A549 (cell line): ENCODE results near the gene RAPGEF2.

Source experiments
- CBX2 ChIP-seq: fragments of 200-600 bp; sonication (generic); IDR thresholded peaks from 2 replicates; pipeline ENCODE4 v1.6.1; 2016; ENCODE audit warnings: low read depth, mild to moderate bottlenecking, borderline replicate concordance
- CBX8 ChIP-seq: fragments of 200-600 bp; sonication (generic); IDR thresholded peaks from 2 replicates; pipeline ENCODE4 v1.6.1; 2016
- CTCF ChIP-seq: fragments of >200 bp; sonication (Bioruptor Twin); formaldehyde crosslinking; IDR thresholded peaks from 3 replicates; pipeline ENCODE4 v1.5.1; 2016
- EHMT2 ChIP-seq: fragments of 200-600 bp; sonication (generic); IDR thresholded peaks from 2 replicates; pipeline ENCODE4 v1.6.1; 2016; ENCODE audit warnings: antibody characterized with exemption, low read depth, mild to moderate bottlenecking, moderate library complexity
- EP300 ChIP-seq, 2 experiments: fragments of >200 bp; sonication (Bioruptor Twin); formaldehyde crosslinking; IDR thresholded peaks; 2 replicates in 1 of 2; 3 replicates in 1 of 2; pipeline ENCODE4 v1.6.1; 2016 to 2017
- ESRRA ChIP-seq: fragments of 150-350 bp; IDR thresholded peaks from 2 replicates; pipeline ENCODE4 v1.6.1; 2014; ENCODE audit warnings: mild to moderate bottlenecking, low read length, borderline replicate concordance
- FOSL2 ChIP-seq, 2 experiments: fragments of 450-650 bp in 1 of 2; fragments of >200 bp in 1 of 2; sonication (Bioruptor Twin) in 1 of 2; formaldehyde crosslinking; IDR thresholded peaks; 2 replicates each; pipeline versions ENCODE4 v1.5.0 to v1.6.1; 2016 to 2020; ENCODE audit warnings: mild to moderate bottlenecking in 1 of 2, moderate library complexity in 1 of 2
- MAX ChIP-seq: IDR thresholded peaks from 2 replicates; pipeline ENCODE4 v1.6.1; 2012
- MYC ChIP-seq: IDR thresholded peaks from 2 replicates; pipeline ENCODE4 v1.6.1; 2012; ENCODE audit warnings: mild to moderate bottlenecking, inconsistent platforms, low read length, improper control_type of control experiment, borderline replicate concordance
- POLR2A ChIP-seq: IDR thresholded peaks from 2 replicates; pipeline ENCODE4 v1.6.1; 2012; ENCODE audit warnings: mild to moderate bottlenecking, low read length
- RAD21 ChIP-seq, 2 experiments: fragments of >200 bp in 1 of 2; sonication (Bioruptor Twin) in 1 of 2; formaldehyde crosslinking in 1 of 2; IDR thresholded peaks in 1 of 2; conservative IDR thresholded peaks in 1 of 2; 2 replicates in 1 of 2; 3 replicates in 1 of 2; pipeline ENCODE4 v1.6.1; 2012 to 2018; ENCODE audit warnings: inconsistent platforms in 1 of 2
- RCOR1 ChIP-seq: fragments of 150-350 bp; IDR thresholded peaks from 2 replicates; pipeline ENCODE4 v1.6.1; 2014; ENCODE audit warnings: antibody characterized with exemption, low read length, low read depth

- no peak for TF ChIP-seq RCOR1
- TF ChIP-seq MAX: no peak
- no peak for TF ChIP-seq CBX8
- no peak for TF ChIP-seq CTCF
- no peak for TF ChIP-seq EP300 (IDR thresholded peaks at IDR 0.05)
- TF ChIP-seq POLR2A: no peak
- TF ChIP-seq RAD21 (conservative IDR thresholded peaks at IDR 0.05 in 1 of 2, IDR thresholded peaks at IDR 0.05 in 1 of 2): no peak
- no peak for TF ChIP-seq CBX2
- TF ChIP-seq ESRRA: no peak
- no peak for TF ChIP-seq FOSL2 (IDR thresholded peaks at IDR 0.05)
- no peak for TF ChIP-seq FOSL2 (CRISPR knock-in tag; IDR thresholded peaks at IDR 0.05)
- TF ChIP-seq EHMT2: no peak
- TF ChIP-seq MYC: no peak
Measured at GRCh38 chr4:159121371-159121770, 18.5 kb downstream of the RAPGEF2 start.
